SK-N-SH (cell line): ENCODE results near the gene PROSER2. TPM values are rescaled to one million over a fixed set of nuclear protein-coding genes. Genes with fewer than 3 reads are reported as not detected.

ENCODE experiments used
- CTCF ChIA-PET: fragments of 300-600, 350-600 bp; formaldehyde crosslinking; extraction: SDS; loops from one replicate; lab custom pipeline; 2021; lab: Yijun Ruan, JAX
- POLR2A ChIA-PET: fragments of 350-600 bp; sonication (Branson Sonifier 250); formaldehyde crosslinking; extraction: SDS; loops from one replicate; lab custom pipeline; 2020; ENCODE audit warnings: antibody characterized with exemption, inconsistent platforms; lab: Yijun Ruan, JAX
- DNase-seq: peaks from one replicate; pipeline ENCODE4 v3.0.0; 2012
- H2AFZ ChIP-seq: fragments of 200-600 bp; sonication (generic); 2 replicates; pipeline ENCODE4 v1.8.1; 2016; ENCODE audit warnings: antibody characterized with exemption, mild to moderate bottlenecking, low read depth
- H3F3A ChIP-seq: fragments of 200-600 bp; sonication (generic); replicated peaks from 2 replicates; pipeline ENCODE3; 2016; ENCODE audit warnings: antibody characterized with exemption, mild to moderate bottlenecking; ENCODE audit not compliant: insufficient read depth
- H3K27ac ChIP-seq, 2 experiments: fragments of 200-500 bp in 1 of 2; fragments of 200-600 bp in 1 of 2; sonication (Bioruptor generic) in 1 of 2; sonication (generic), shearing (Covaris generic) in 1 of 2; 2 replicates each; pipeline versions ENCODE4 v1.5.1 to v1.6.1; 2014 to 2016; ENCODE audit warnings: low read depth in 2 of 2, inconsistent platforms in 1 of 2, low read length in 1 of 2, mild to moderate bottlenecking in 1 of 2, mixed read lengths in 1 of 2
- H3K27me3 ChIP-seq: fragments of 200-600 bp; sonication (generic), shearing (Covaris generic); 2 replicates; pipeline ENCODE4 v1.6.1; 2016; ENCODE audit warnings: mixed run types; ENCODE audit not compliant: insufficient read depth
- H3K36me3 ChIP-seq, 2 experiments: fragments of 200-500 bp in 1 of 2; fragments of 200-600 bp in 1 of 2; sonication (Bioruptor generic) in 1 of 2; sonication (generic) in 1 of 2; replicated peaks in 1 of 2; 2 replicates each; pipeline versions ENCODE3 to v1.5.1; 2014 to 2016; ENCODE audit warnings: low read length in 1 of 2, mild to moderate bottlenecking in 1 of 2; ENCODE audit not compliant: insufficient read depth in 2 of 2, control insufficient read depth in 1 of 2
- H3K4me1 ChIP-seq, 2 experiments: fragments of 200-500 bp in 1 of 2; fragments of 200-600 bp in 1 of 2; sonication (Bioruptor generic) in 1 of 2; sonication (generic), shearing (Covaris generic) in 1 of 2; 2 replicates each; pipeline versions ENCODE4 v1.5.1 to v1.6.1; 2014 to 2016; ENCODE audit warnings: low read depth in 1 of 2, low read length in 1 of 2, mixed run types in 1 of 2; ENCODE audit not compliant: insufficient read depth in 2 of 2, control insufficient read depth in 1 of 2
- H3K4me2 ChIP-seq: fragments of 200-600 bp; sonication (generic), shearing (Covaris generic); 2 replicates; pipeline ENCODE4 v1.6.1; 2017; ENCODE audit warnings: mixed run types
- H3K4me3 ChIP-seq, 2 experiments: fragments of 200-500 bp in 1 of 2; fragments of 200-600 bp in 1 of 2; sonication (Bioruptor generic) in 1 of 2; sonication (generic), shearing (Covaris generic) in 1 of 2; 2 replicates each; pipeline versions ENCODE4 v1.5.1 to v1.8.1; 2014 to 2016; ENCODE audit warnings: low read depth in 2 of 2, inconsistent platforms in 1 of 2, low read length in 1 of 2, mild to moderate bottlenecking in 1 of 2, mixed read lengths in 1 of 2, moderate library complexity in 1 of 2
- H3K79me2 ChIP-seq: fragments of 200-600 bp; sonication (generic); 2 replicates; pipeline ENCODE4 v1.8.1; 2017; ENCODE audit warnings: mild to moderate bottlenecking; ENCODE audit not compliant: insufficient read depth
- H3K9ac ChIP-seq: fragments of 200-600 bp; sonication (generic); 2 replicates; pipeline ENCODE4 v1.6.1; 2017; ENCODE audit warnings: mixed run types
- H3K9me2 ChIP-seq: fragments of 200-600 bp; sonication (generic); 2 replicates; pipeline ENCODE4 v1.6.1; 2017; ENCODE audit warnings: mixed run types
- H3K9me3 ChIP-seq: fragments of 200-600 bp; sonication (generic); 2 replicates; pipeline ENCODE4 v1.6.1; 2017; ENCODE audit warnings: mixed run types, mild to moderate bottlenecking, moderate library complexity
- H4K20me1 ChIP-seq: fragments of 200-600 bp; sonication (generic); 2 replicates; pipeline ENCODE4 v1.6.1; 2017; ENCODE audit warnings: mild to moderate bottlenecking, mixed run types; ENCODE audit not compliant: insufficient read depth
- FOSL2 ChIP-seq: IDR thresholded peaks from 2 replicates; pipeline ENCODE4 v1.4.0; 2012; ENCODE audit warnings: low read depth, mild to moderate bottlenecking, moderate library complexity, borderline replicate concordance
- TAF1 ChIP-seq: IDR thresholded peaks from 2 replicates; pipeline ENCODE4 v1.6.1; 2012; ENCODE audit warnings: low read depth, mild to moderate bottlenecking, low read length, moderate library complexity, borderline replicate concordance
- TCF12 ChIP-seq: IDR thresholded peaks from 2 replicates; pipeline ENCODE4 v1.4.0; 2012
- WGBS: methylation state at CpG from one replicate; pipeline ENCODE4 v1.1.6; 2017; ENCODE audit warnings: low lambda C conversion rate; 5-methylcytosine and 5-hydroxymethylcytosine counted together
- polyA plus RNA-seq, 3 experiments: library from polyadenylated mRNA; depleted of rRNA; stranded (reverse); fragments of >200 nt; gene quantifications; 2 replicates each; pipeline ENCODE4 v1.2.3, GENCODE V29; 2012
- TF ChIP-seq, protein P1 (sequence below): IDR thresholded peaks from 2 replicates; pipeline ENCODE4 v1.4.0; 2012; ENCODE audit warnings: low read depth, borderline replicate concordance
- TF ChIP-seq, protein P2 (sequence below): fragments of 200-600 bp; sonication (generic); IDR thresholded peaks from 2 replicates; pipeline ENCODE4 v1.6.1; 2017; ENCODE audit warnings: antibody characterized with exemption, mild to moderate bottlenecking, moderate library complexity
- TF ChIP-seq, protein P3 (sequence below): fragments of 150-350 bp; IDR thresholded peaks from 2 replicates; pipeline ENCODE4 v1.6.1; 2016; ENCODE audit warnings: mild to moderate bottlenecking, low read depth, low read length

Gene PROSER2
- polyA plus RNA-seq, 1 of the 3 experiments (the other 2 are of a cell fraction), result 0.95 TPM

DNA sequence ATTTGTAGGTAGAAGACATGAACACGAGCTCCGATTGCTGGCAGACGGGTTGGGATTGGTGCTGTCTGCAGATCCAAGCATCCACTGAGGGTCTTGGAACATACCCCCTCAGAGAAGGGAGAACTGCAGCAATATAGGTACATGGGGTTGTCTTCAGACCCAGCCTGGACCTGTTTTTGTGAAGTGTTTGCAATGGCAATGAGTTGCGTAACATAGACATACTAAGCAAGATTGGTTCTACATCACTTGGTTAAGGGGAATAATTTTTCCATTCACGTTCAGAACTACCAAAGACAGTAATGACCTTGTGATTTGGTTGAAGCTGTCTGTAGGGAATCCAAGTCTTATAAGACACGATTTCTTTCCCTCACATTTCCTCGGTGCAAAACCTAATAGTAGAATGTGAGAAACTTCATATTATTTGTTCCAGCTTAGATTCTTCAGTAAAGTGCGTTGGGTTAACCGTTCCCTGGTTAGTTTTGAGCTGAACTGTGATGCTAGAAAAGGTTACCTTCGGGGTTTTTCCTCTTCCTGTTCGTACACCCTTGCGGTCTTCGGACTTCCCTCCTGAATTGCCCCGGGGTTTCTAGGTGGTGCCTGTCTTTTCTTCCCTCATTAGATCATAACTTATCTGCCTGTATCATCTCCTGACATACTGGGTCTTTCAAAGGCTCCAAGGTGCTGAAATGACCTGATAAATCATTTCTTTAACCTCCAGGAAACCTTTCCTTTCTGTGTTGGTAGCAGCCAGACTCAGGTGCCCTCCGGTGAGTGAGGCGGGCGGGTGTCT is 14.4 kb downstream of the PROSER2 start (continued):
- TF ChIP-seq, protein P1, sequence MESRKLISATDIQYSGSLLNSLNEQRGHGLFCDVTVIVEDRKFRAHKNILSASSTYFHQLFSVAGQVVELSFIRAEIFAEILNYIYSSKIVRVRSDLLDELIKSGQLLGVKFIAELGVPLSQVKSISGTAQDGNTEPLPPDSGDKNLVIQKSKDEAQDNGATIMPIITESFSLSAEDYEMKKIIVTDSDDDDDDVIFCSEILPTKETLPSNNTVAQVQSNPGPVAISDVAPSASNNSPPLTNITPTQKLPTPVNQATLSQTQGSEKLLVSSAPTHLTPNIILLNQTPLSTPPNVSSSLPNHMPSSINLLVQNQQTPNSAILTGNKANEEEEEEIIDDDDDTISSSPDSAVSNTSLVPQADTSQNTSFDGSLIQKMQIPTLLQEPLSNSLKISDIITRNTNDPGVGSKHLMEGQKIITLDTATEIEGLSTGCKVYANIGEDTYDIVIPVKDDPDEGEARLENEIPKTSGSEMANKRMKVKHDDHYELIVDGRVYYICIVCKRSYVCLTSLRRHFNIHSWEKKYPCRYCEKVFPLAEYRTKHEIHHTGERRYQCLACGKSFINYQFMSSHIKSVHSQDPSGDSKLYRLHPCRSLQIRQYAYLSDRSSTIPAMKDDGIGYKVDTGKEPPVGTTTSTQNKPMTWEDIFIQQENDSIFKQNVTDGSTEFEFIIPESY, result no peak
- TF ChIP-seq, protein P2, sequence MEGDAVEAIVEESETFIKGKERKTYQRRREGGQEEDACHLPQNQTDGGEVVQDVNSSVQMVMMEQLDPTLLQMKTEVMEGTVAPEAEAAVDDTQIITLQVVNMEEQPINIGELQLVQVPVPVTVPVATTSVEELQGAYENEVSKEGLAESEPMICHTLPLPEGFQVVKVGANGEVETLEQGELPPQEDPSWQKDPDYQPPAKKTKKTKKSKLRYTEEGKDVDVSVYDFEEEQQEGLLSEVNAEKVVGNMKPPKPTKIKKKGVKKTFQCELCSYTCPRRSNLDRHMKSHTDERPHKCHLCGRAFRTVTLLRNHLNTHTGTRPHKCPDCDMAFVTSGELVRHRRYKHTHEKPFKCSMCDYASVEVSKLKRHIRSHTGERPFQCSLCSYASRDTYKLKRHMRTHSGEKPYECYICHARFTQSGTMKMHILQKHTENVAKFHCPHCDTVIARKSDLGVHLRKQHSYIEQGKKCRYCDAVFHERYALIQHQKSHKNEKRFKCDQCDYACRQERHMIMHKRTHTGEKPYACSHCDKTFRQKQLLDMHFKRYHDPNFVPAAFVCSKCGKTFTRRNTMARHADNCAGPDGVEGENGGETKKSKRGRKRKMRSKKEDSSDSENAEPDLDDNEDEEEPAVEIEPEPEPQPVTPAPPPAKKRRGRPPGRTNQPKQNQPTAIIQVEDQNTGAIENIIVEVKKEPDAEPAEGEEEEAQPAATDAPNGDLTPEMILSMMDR, result no peak

DNA sequence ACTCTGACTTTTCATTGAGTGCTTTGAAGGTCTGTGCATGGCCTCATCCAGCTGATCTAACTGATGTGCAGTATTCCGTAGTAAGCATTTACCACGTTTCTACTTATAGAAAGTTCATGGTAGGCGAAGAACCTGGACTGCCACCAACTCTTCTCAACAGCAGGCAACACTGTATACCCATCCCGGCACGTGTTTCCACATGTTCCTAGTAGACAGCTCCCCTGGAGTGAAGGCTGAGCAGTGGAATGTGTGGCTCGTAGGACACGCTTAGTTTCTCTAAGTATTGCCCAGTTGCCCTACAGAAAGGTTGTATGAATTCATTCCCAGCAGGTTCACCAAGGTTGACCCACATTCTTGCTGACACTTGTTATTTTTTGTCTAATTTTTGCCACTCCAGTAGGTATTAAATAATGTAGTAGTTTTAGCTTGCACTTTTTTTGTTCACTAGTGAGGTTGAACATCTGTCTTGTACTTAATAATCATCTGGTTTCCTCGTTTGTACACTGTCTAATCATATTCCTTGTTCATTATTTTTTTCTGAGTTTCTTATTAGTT is 15.2 kb downstream of the PROSER2 start:
- ChIA-PET POLR2A (no interaction called here), CTCF (interaction anchor here (1.0 to 2.8 kb wide), 3 partner anchors 9 to 18 kb away, joined by 3 to 15 read pairs (median 3); no protein-coding TSS in a partner anchor)
- no peaks in the 10 kb centered on the region for H3K9me2 ChIP-seq
- H3K4me2 ChIP-seq, result no peak overlapping the region
- DNase-seq, result no peak
- H3K4me3 ChIP-seq, result no peak overlapping the region
- no peak for TF ChIP-seq FOSL2
- TF ChIP-seq TAF1, result no peak
- no peak overlapping the region for H3K27ac ChIP-seq
- no peak overlapping the region for H3K9ac ChIP-seq
- H3K9me3 ChIP-seq, result no peaks in the 10 kb centered on the region
- 69% methylated on average over 7 of the region's 8 CpGs for WGBS
- no peaks in the 10 kb centered on the region for H4K20me1 ChIP-seq
- H3K36me3 ChIP-seq, result no peaks in the 10 kb centered on the region
- no peaks in the 10 kb centered on the region for H3K27me3 ChIP-seq
- no peaks in the 10 kb centered on the region for H3F3A ChIP-seq
- H3K4me1 ChIP-seq, result no peaks in the 10 kb centered on the region
- H3K79me2 ChIP-seq, result no peaks in the 10 kb centered on the region
- H2AFZ ChIP-seq, result no peak overlapping the region

DNA sequence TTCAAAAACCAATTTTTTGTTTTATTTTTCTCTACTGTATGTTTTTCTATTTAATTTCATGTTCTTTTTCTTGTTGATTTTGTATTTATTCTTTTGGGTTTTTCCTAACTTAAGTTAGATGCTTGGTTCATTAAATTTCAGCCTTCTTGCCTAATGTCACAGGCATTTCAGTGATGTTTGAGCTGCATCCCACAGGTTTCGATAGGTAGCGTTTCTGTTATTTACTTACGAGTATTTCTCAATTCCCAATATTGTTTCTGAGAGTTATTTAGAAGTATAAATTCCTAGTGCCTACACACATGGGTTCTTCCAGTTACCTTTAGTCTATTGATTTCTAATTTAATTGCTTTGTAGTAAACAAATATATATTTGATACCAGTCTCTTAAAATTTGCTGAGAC is 18.2 kb downstream of the PROSER2 start:
- Histone ChIP-seq H3K9ac (no peak overlapping the region), H3K27ac (no peak overlapping the region), H3K36me3 (no peaks in the 10 kb centered on the region), H4K20me1 (no peaks in the 10 kb centered on the region), H3K4me2 (no peak overlapping the region), H3K9me3 (no peaks in the 10 kb centered on the region), H3K9me2 (no peaks in the 10 kb centered on the region), H3F3A (no peaks in the 10 kb centered on the region), H2AFZ (no peak overlapping the region), H3K27me3 (no peaks in the 10 kb centered on the region), H3K79me2 (no peaks in the 10 kb centered on the region), H3K4me3 (no peak overlapping the region), H3K4me1 (no peaks in the 10 kb centered on the region)
- ChIA-PET POLR2A (no interaction called here), CTCF (interaction anchor here (1.2 kb wide), 1 partner anchor 21 kb away, joined by 3 read pairs; no protein-coding TSS in a partner anchor)
- 91% methylated on average over 3 of the region's 3 CpGs for WGBS
- no peak for TF ChIP-seq TCF12
- TF ChIP-seq, protein P3, sequence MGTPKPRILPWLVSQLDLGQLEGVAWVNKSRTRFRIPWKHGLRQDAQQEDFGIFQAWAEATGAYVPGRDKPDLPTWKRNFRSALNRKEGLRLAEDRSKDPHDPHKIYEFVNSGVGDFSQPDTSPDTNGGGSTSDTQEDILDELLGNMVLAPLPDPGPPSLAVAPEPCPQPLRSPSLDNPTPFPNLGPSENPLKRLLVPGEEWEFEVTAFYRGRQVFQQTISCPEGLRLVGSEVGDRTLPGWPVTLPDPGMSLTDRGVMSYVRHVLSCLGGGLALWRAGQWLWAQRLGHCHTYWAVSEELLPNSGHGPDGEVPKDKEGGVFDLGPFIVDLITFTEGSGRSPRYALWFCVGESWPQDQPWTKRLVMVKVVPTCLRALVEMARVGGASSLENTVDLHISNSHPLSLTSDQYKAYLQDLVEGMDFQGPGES, result no peak
- no peak for DNase-seq
